Muscle layer of duodenum (tissue), 2 donors: ENCODE data around the gene NUDT6.
"Not testable (repeated sequence)": the region's sequence is repeated elsewhere in the genome, so short reads cannot be mapped to it uniquely, and the experiment has no call there.

ENCODE experiments used
- H3K27ac ChIP-seq: one replicate; pipeline ENCODE4 v1.7.0; 2013; ENCODE audit warnings: mild to moderate bottlenecking, low read length
- H3K27me3 ChIP-seq: one replicate; pipeline ENCODE4 v1.7.0; 2013; ENCODE audit warnings: low read depth, mild to moderate bottlenecking, control low read depth, low read length
- H3K36me3 ChIP-seq, 2 donors: one replicate each; pipeline ENCODE4 v1.7.0; 2013; ENCODE audit warnings: low read length in 2 of 2, control low read depth in 1 of 2, mild to moderate bottlenecking in 1 of 2; ENCODE audit not compliant: insufficient read depth in 2 of 2, control insufficient read depth in 1 of 2
- H3K4me1 ChIP-seq, 2 donors: one replicate each; pipeline ENCODE4 v1.7.0; 2013; ENCODE audit warnings: low read length in 2 of 2, mild to moderate bottlenecking in 2 of 2, control low read depth in 1 of 2, moderate library complexity in 1 of 2; ENCODE audit not compliant: insufficient read depth in 2 of 2, control insufficient read depth in 1 of 2
- H3K4me3 ChIP-seq, 2 donors: one replicate each; pipeline ENCODE4 v1.7.0; 2013; ENCODE audit warnings: low read length in 2 of 2, low read depth in 1 of 2, mild to moderate bottlenecking in 1 of 2
- H3K9me3 ChIP-seq, 2 donors: one replicate each; pipeline ENCODE4 v1.7.0; 2013; ENCODE audit warnings: low read length in 2 of 2, control low read depth in 1 of 2, mild to moderate bottlenecking in 1 of 2; ENCODE audit not compliant: control insufficient read depth in 1 of 2
- donor health status: healthy.

NUDT6 gene

GRCh38 chr4:122868235-122868634 lies 54.2 kb downstream of the NUDT6 start:
- H3K27me3 ChIP-seq, H3K9me3 ChIP-seq, H3K27ac ChIP-seq, H3K4me1 ChIP-seq, H3K36me3 ChIP-seq, H3K4me3 ChIP-seq: not testable (repeated sequence)

- Histone ChIP-seq H3K27ac (no peak overlapping the region), H3K4me1 (peaks cover 0 to 22% of the 10 kb centered on the region in 2 donors), H3K27me3 (no peaks in the 10 kb centered on the region), H3K9me3 (no peaks in the 10 kb centered on the region), H3K4me3 (no peak overlapping the region), H3K36me3 (no peaks in the 10 kb centered on the region)
Observed at GRCh38 chr4:122865425-122865824, 57.0 kb downstream of the NUDT6 start.

- Histone ChIP-seq H3K4me1 (peaks cover 0 to 22% of the 10 kb centered on the region in 2 donors), H3K9me3 (no peaks in the 10 kb centered on the region), H3K36me3 (no peaks in the 10 kb centered on the region), H3K4me3 (no peak overlapping the region), H3K27me3 (no peaks in the 10 kb centered on the region), H3K27ac (no peak overlapping the region)
Observed at GRCh38 chr4:122863639-122864038, 58.8 kb downstream of the NUDT6 start.

- no peak overlapping the region for H3K27ac ChIP-seq
- no peaks in the 10 kb centered on the region for H3K36me3 ChIP-seq
- no peaks in the 10 kb centered on the region for H3K27me3 ChIP-seq
- no peaks in the 10 kb centered on the region for H3K9me3 ChIP-seq
- H3K4me3 ChIP-seq, result no peak overlapping the region
- H3K4me1 ChIP-seq, result peaks cover 0 to 35% of the 10 kb centered on the region in 2 donors
Observed at GRCh38 chr4:122861172-122861943, 61.0 kb downstream of the NUDT6 start.

- Histone ChIP-seq H3K4me1 (peaks cover 0 to 40% of the 10 kb centered on the region in 2 donors), H3K9me3 (no peaks in the 10 kb centered on the region), H3K4me3 (no peak overlapping the region), H3K27me3 (no peaks in the 10 kb centered on the region), H3K27ac (no peak overlapping the region), H3K36me3 (no peaks in the 10 kb centered on the region)
Observed at GRCh38 chr4:122858705-122859104, 63.7 kb downstream of the NUDT6 start.

- H3K27ac ChIP-seq, result no peak overlapping the region
- H3K27me3 ChIP-seq, result no peaks in the 10 kb centered on the region
- peaks cover 0 to 34% of the 10 kb centered on the region in 2 donors for H3K4me1 ChIP-seq
- no peaks in the 10 kb centered on the region for H3K9me3 ChIP-seq
- no peak overlapping the region for H3K4me3 ChIP-seq
- no peaks in the 10 kb centered on the region for H3K36me3 ChIP-seq
Observed at GRCh38 chr4:122857160-122857559, 65.2 kb downstream of the NUDT6 start.

GRCh38 chr4:122855353-122855890 lies 67.0 kb downstream of the NUDT6 start:
- H3K27ac ChIP-seq, result peak overlapping the region; percentile 49

GRCh38 chr4:122854447-122855352 lies 67.7 kb downstream of the NUDT6 start:
- peak overlapping the region; percentile 34 to 41 for H3K4me3 ChIP-seq
- no peaks in the 10 kb centered on the region for H3K36me3 ChIP-seq
- H3K27me3 ChIP-seq, result no peaks in the 10 kb centered on the region
- peak overlapping the region; percentile 49 for H3K27ac ChIP-seq
- no peaks in the 10 kb centered on the region for H3K9me3 ChIP-seq
- peaks cover 0 to 25% of the 10 kb centered on the region in 2 donors for H3K4me1 ChIP-seq

More at GRCh38 chr4:122855353-122855890, 67.0 kb downstream of the NUDT6 start:
- H3K27me3 ChIP-seq, result no peaks in the 10 kb centered on the region
- H3K4me1 ChIP-seq, result peaks cover 0 to 25% of the 10 kb centered on the region in 2 donors
- H3K4me3 ChIP-seq, result no peak overlapping the region
- no peaks in the 10 kb centered on the region for H3K36me3 ChIP-seq
- H3K9me3 ChIP-seq, result no peaks in the 10 kb centered on the region

- H3K27ac ChIP-seq, result no peak overlapping the region
- H3K36me3 ChIP-seq, result no peaks in the 10 kb centered on the region
- no peaks in the 10 kb centered on the region for H3K27me3 ChIP-seq
- peaks cover 0 to 12% of the 10 kb centered on the region in 2 donors for H3K4me1 ChIP-seq
- no peak overlapping the region for H3K4me3 ChIP-seq
- H3K9me3 ChIP-seq, result no peaks in the 10 kb centered on the region
Observed at GRCh38 chr4:122851568-122851967, 70.8 kb downstream of the NUDT6 start.

GRCh38 chr4:122849789-122850188 lies 72.6 kb downstream of the NUDT6 start:
- H3K27ac ChIP-seq, H3K27me3 ChIP-seq, H3K9me3 ChIP-seq, H3K4me3 ChIP-seq, H3K36me3 ChIP-seq: not testable (repeated sequence)
- H3K4me1 ChIP-seq, result peaks cover 0 to 12% of the 10 kb centered on the region in 2 donors

GRCh38 chr4:122847931-122848330 lies 74.5 kb downstream of the NUDT6 start:
- Histone ChIP-seq H3K27ac (no peak overlapping the region), H3K36me3 (no peaks in the 10 kb centered on the region), H3K4me3 (no peak overlapping the region), H3K27me3 (no peaks in the 10 kb centered on the region), H3K4me1 (peaks cover 0 to 4% of the 10 kb centered on the region in 2 donors), H3K9me3 (no peaks in the 10 kb centered on the region)
